ENCODE measurements around the gene HAUS3.

Gene HAUS3

DNA sequence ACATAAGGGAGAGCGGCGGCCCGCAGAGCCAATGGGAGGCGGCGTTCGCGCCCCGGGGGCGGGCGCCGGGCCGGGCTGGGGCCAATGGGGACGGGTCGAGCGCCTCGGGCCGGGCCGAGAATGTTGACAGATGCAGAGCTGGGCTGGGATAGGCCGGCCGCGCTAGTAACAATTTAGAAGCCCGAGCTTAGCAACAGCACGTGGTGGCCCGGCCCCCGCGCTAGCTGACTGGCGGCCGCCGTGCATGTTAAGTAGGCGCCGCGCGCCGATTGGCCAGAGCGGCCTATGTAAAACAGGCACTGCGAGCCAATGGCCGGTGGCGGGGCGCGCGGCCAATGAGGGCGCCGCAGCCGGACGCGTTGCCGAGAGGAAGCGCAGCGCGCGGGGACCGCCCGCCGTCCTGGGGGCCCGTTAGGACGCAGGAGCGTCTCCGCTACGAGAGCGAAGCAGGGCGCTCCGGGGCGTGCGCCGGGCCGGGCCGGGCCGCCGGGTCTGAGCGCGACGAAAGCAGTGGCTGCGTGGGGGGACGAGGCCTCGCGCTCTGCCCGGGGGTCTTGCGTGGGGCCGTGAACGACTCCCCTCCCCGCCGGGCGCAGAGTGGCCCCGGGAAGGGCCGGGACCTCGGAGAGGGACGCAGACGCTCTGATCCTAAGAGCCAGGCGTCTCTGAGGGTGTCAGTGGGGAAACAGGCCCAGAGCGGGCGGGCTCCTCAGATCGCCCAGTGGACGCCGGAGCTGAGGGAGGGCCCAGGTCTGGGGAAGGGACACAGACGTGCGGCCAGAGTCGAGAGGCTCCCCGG lies 20.4 kb upstream of the HAUS3 start:
- peak; percentile 98 for DNase-seq (ENCODE audit: low spot score)

DNA sequence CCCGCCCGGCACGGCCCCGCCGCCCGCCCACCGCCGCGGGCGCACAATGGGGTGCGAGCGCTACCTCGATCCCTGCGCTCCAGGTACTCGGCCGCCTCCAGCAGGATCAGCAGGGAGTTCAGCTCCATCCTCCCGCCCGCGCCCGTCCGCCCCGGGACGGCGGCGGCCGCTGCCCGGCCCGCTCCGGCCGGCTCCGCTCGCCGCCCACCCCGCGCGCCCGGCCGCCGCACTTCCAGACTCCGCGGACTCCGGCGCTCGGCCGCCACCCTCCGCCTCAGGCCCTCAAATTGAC lies 19.9 kb upstream of the HAUS3 start, which contains the start of gene MXD4:
MXD4 (minus strand) TSS at position 257 of the 292 bp plus-strand sequence; CDS start at position 128, 129 bp downstream.
- DNase-seq (ENCODE audit: low spot score): no peak

DNA sequence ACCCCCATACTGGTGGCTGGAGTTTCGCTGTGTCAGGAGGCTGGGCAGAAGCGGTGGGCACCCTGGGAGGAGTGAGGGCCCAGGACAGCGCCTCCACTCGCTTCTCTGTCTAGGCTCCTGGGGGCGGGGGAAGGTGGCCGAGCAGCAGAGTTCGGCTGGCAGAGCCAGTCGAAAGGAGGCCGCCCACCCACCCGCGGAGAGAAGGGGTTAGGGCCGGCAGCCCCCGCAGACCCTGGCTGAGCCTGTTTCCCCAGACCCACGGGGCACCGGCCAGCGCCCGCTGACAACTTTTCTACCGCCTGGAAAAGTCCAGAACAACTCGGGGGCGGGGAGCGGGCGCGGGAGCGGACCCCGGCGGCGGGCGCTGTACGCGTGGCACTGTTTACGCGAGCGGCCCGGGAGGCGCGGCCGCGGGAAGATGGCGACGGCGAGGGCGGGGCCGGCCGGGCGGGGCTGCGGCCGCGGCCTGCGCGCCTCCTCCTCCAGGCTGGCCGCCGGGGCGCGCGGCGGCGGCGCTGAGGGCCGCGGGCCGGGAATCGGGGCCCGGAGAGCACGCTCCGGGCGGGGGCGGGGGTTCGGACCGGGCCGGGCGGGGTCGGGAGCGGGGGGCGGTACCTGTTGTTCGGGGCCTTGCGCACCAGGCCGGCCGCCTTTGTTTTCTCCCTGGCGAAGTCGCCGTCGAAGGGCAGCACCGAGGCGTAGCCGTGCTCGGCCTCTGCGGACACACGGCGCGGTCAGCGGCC lies 19.4 kb upstream of the HAUS3 start:
- peak; percentile 65 for DNase-seq (ENCODE audit: low spot score)

DNA sequence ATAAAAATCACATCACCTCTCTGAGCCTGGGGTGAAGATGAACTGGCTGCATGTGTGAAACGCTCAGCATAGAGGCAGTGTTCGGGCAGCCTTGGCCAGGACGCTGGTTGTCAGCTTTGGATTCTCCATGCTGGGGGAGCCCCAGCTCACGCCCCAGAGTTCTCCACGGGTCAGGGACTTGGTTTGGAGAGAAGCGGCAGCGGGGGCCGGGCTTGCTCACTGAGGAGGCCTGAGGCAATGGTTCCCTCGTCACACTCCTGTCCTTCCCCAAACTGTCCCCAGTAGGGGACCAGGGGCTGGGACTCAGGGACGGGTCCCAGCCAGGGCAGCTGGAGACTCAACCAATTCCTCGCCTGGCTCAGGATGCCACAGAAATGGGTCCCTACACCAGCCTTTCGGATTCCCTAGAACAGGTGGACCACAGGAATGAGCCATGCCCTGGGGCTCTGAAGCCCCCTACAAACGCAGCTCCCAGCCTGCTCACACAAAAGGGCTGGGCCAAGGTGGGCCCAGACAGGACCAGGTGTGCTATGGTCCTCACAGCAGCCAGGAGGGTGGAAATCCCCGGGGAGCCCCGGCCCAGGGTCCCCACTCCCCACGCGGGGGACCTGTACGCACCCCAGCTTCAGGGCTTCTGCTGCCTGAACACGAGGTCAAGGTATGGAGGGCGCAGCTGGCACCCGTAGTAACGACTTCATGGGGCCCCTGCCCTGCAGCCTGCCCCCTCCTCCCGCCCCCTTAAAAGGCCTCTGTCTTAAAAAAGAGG lies 18.6 kb upstream of the HAUS3 start:
- DNase-seq (ENCODE audit: low spot score): no peak

DNA sequence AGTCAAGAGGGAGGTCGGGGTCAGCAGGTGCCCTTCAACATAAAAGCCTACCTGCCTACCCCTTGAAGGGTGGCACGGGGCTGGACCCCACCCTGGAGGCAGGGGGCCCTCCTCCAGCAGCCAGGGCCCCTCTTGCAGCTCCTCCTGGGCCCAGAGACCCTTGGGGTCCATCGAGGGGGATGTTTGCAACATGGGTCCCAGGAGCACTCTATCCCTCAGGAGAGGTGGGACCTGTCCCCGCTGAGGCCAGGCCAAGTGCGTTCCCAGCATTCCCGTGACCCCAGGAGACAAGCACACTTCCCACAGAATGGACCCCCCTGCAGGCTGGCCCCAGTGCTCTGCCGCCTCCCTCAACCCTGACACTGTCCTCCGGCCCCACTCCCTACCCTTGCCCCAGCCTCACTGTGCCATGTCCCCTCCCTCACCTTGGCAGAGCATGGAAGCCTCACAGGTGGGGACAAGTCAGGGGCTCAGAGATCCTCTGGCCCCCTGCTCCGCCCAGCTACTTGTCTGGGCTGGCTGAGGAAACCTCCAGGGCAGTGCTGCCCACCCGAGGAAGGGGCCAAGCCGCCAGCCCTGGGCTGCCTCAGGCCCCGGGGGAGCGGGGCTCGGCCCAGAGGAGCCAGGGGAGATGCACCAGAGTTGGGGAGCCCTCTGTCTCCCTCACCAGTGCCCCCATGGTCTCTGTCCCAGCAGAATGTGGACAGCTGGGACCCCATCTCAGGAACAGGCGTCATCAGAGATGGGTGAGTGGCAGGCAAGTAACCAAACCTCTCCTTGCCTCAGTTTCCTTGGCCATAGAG lies 17.8 kb upstream of the HAUS3 start:
- DNase-seq (ENCODE audit: low spot score): no peak

DNA sequence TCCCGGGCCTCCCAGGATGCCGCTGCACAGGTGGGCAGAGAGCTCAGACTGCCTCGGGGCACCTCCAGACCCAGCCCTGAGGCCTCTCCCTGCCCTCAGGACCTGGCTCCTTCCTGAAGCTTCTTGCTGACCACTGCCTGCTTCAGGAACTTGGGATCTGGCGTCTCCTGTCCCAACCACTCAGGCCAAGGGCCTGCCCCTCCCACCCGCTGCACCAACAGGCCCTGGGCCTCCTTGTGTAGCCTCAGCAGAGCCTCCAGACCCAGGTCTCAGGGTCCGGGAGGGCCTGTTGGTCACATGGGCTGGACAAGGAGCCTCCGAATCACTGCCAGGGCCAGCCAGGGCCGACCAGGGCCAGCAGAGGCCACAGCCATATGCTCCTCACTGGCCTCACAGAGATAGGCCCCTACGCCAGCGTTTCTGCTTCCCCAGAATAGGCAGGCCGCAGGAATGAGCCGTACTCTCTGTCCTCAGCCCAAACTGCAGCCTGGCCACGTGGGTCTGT lies 17.2 kb upstream of the HAUS3 start:
- DNase-seq (ENCODE audit: low spot score): no peak

DNA sequence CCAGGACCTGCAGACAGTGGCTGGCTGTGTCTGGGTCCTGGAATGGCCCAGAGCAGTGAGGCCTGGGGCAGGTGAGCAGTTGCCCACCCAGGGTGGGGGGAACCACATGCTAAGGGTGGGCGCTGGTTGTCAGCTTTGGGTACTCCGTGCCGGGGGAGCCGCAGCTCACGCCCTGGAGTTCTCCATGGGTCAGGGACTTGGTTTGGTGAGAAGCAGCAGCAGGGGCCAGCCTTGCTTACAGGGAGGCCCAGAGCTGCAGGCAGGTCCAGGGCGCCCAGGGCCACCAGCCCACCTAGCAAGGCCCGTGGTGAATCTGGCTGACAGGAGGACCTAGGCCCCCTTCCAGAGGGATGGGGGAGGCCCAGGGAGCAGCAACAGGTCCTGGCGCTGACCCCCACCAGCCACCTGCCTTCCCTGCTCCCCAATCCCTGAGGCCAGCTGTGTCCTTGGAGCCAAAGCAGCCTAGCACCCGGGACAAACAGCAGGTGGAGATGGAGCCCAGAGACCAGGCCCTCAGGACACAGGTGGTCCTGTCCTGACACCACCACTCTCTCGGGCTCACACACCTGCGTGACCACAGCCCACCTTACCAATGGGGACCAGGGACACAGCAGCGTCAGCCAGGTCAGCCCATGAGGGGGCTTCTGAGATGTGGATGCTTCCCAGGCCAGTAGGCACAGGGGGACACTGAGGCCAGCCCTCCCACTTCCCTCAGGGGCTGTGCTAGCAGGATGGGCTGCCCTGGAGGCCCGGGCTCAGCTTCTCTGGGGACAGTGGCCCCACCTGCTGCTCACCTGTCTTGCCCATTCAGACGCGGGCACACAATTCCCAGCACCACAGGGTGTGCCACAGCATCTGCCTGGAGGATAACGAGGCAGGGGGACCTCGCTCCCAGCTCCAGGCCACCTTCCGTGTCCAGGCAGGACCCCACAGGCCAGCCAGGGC lies 16.4 kb upstream of the HAUS3 start:
- DNase-seq (ENCODE audit: low spot score): no peak

DNA sequence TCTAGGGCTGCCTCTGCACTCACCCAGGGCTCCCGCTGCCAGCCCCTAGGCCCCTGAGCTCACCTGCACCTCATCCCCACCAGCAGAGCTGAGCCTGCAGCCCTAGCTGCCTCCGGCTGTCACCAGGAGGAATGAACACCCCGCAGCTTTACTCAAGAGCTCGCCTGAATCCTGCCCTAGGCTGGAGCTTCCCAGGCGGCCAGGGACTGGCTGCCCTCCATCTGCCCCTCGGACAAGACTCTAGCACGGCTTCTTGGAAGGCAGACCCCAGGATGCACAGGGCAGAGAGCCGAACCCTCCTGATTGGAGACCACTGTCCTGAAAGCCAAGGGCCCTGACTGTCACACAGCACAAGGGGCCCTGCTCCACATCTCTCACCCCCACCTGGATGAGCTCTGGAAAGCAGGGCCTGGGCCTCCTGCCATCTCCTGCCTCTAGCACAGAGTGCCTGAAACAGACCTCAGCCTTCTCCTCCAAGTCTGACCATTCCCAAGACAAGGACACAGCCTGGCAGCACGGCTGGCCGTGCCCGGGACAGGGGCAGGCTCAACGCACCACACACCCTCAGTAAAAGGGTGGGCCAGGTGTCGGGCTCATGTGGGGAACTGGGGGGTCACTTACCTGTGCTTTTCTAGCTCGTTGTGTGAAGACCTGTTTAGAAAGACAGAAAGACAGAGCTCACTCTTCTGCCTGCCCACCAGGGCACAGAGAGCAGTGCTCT lies 15.6 kb upstream of the HAUS3 start:
- no peak for DNase-seq (ENCODE audit: low spot score)

DNA sequence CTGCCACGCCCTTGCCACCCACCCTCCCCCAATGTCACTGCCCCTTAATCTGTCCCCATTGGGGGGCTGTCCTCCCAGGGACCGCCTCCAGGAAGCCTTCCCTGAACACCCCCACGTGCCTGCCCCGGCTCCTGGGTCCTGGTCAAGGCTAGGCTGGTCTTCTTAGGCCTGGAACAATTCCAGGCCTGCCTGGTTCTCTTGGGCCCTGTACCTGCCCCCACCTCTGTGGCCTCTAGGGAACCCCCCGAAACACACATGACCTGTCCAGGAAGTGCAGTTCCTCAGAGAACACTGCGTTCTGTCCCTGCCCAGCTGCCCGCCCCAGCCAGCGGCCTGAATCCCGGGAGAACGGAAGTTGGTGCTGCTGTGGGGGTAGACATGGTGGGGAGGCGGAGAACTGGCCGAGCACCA lies 14.9 kb upstream of the HAUS3 start:
- DNase-seq (ENCODE audit: low spot score): no peak

DNA sequence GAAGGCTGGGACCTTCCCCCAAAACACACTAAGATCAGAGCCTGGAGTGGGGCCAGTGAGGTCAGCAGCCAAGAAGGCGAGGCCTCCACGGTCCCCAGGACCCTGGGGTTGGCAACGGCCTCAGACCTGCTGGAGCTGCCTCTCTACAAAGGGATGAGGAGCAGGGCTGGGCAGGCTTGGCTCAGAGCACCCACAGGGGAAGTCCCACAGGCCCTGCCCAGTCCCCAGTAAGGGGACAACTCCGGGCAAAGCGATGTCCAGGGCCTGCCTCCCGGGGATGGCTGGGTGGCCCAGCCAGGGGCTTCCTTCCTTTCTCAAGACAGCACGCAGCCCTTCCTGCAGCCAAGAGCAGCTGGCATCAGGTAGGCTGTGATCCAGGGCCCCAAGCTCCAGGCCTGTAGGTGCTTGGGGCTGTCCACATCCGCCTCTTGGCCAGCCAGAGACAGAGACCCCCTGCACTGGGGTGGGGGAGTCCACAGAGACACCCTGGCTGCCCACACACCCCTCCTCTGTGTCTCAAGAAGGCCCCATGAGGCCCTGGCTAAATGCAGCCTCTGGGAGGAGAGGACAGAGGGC lies 14.3 kb upstream of the HAUS3 start:
- DNase-seq (ENCODE audit: low spot score): no peak

DNA sequence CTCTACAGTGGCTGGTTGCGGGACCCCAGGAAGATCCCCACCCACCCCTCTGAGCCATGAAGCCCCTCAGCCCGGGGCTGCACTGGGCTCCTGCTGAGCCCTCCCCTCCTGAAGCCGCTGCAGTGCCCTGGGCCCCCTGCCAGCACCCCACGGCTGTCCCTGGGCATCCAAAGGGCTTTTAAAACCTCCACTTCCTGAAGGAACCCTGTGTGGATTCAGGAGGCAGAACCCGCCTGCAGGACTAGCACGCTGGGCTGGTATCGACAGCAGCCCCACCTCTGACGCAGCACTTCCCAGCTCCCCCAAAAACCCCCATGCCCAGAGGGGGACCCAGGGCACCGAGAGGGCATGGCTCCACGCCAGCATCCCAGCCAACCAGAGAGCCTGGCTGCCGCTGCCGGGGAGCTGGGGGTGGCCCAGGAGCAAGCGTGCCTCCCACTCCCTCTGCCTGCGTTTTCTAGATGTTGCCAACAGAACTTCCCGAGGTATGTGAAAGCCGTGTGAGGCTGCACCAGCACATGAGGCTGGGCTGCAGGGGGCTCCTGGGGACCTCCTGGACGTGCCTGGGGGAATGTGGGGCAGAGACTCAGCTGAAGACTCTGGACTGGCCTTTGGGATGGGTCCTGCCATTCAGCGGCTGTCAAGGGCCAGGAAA lies 13.7 kb upstream of the HAUS3 start:
- no peak for DNase-seq (ENCODE audit: low spot score)

DNA sequence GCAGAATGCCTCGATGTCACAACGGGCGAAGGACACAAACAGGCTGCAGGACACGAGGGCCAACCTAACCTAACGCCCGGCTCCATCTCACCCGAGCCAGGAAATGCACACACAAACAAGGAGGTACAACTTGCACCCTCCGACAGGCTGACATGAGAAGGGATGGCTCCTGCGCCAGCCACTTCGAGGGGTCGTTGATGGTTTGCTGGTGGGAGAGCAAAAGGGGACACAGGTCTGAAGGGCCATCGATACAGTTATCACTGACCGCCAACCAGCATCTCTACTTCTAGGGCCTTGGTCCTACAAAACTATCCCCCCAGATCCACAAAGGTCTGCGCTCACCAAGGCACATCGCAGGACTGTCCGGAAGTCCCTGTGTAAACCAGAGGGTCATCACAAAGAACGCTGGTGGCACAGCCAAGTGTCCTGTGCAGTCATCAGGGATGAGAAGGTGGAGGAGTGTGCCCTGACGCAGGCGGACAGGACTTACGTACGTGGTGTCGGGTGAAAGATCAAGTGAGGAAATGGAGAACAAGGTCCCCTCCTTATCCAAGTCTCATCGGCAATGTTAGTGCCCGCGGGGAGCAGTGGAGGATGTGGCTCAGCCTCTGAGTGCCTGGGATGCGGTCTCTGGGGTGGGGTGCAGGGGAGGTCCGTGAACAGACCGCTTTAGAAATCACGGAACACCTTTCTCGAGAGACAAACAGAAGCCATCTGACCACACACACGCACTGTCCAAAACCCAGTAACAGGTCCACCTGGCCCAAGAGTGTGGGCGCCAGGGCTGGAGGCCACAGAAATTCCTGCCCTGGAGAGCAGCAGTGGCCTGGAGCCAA lies 13.0 kb upstream of the HAUS3 start:
- no peak for DNase-seq (ENCODE audit: low spot score)

DNA sequence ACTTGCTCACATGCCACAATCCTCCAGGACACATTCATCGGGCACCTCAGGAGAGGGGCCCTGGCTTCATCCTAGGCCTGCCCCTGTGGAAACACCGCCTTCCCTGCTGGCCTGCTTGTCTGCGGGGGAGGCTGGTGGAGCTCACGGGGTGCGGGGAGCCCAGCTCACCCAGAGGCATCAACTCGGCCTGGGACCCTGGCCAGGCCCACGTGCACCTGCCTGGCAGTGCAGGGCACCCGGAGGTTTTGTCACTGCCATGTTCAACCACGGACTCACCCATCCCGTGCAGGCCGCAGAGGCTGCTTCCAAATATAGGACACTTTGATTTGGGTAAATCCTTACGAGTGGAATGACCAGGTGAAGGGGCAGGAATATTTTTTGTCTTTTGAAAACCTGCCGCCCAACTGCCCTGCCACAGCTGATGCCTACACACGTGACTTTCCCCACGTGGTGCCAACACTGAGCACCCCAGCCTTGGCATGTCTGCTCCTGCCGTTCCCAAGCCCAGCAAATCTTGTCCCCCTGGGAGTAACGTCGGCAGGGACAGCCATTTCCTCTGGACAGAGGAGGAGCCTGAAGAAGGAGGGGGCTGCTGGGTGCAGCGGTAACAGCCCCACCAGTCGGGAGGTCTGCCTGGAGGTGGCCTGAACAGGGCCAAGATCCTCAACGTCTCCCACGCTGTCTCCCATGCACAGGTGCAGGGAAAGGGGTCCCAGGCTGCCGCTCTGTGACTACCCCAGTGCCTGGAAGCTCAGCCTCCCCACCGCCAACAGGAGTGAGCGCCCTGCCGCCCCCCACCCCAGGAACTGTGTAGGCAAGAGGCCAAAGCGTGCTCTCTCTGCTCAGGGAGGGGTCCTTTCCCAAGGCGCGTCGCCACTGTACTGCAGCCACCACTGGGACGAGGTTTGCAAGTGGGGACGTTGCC lies 11.5 kb upstream of the HAUS3 start:
- DNase-seq (ENCODE audit: low spot score): no peak

DNA sequence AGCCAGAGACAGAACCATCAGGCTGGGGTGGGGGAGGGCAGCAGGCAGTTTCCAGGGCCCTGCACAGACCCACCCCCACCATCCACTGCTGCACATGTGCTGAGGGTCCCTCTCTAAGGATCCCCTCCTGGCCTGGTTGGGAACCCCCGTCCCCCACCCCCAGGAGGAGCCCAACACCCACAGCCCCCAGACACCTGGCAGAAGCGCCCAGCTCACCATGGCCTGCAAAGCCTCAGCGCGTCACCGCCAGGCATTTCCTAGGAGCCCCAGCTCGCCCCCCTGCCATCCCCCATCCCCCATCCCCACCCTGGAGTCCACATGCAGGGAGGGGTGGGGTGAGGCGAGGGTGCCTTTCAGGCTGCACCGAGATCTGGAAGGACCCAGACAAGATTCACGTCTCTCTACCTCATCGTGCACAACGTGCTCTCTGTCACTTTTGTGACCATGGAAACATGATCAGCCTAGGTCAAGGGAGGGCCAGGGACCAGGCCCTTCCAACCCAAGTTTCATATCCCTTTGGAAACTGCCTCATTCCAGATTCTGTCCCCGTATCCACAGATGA lies 10.7 kb upstream of the HAUS3 start:
- DNase-seq (ENCODE audit: low spot score): no peak

DNA sequence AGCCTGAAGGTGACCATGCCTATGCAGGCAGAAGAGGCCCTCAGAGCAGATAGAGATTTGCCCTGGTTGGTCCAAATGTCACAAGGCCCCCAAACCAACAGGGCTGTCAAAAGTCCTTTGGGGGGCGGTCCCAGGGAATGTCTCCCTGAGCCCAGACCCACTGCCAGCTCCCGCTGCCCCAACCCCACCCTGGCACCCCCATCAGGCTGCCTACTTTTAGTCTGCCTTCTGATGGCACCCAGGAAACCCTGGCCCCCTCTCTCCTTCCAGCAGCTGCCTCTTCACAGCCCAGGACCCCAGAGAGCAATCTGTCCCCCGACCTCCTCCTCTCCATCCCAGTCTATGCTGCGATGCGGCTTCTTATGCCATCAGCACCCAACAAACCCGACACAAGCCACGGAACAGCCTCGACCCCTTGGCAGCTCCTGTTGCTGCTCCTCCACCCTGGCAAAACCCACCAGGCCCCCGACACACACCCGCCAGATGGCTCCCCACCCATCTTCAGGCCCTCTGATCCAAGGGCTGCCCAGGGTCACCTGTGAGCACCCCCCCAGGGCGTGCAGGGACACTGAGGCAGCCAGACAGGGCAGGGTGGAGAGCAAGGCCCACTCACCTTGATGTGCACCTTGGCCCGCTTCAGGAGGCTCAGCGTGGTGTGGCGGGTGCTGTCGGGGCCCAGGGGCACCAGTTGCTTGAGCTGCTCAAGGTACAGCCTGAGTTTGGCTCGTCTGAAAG lies 10.0 kb upstream of the HAUS3 start:
- no peak for DNase-seq (ENCODE audit: low spot score)

Measured in NAMALWA (cell line).